ENCODE results near the gene MKX.
A peak's percentile ranks its signal among the peaks of the same experiment; 100 is the strongest.

MKX gene

DNA sequence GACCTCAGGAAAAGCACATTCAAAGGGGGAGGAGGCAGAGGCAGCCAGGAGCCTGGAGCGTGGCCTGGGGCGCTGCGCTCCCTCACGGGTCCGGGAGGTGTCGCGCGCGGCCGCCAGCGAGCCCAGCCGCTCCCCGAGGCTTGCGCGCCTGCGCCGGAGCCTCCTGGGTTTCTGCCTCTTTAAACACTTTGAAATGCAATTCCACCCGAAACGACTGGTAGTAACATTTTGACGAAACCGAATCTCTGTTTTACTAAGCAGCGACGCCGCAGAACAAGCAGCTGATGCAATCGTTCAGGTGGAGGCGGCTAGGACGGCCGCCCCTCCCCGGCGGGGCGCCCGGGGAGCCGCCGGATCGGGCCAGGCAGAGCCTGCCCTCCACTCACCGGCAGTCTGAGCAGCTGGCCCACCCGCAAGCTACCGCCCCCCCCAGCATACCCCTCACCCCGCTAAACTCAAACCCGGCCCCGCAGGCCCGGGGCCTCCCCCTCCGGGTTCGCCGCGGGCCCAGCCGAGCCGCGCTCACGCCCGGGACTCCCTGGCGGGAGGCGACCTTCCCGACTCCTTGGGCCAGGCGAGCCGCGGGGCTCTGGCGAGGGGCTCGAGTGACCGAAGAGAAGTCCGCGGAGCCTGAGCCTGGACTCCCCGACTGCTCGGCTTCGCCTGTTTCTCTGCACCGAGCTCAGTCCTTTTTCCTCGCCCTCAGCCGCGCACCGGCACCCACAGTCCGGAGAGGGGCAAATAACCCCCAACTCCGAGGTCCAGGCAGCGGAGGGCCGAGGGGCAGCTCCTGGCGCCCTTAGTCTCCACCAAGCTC lies 3.2 kb downstream of the MKX start:
- peak; percentile 39 for DNase-seq

DNA sequence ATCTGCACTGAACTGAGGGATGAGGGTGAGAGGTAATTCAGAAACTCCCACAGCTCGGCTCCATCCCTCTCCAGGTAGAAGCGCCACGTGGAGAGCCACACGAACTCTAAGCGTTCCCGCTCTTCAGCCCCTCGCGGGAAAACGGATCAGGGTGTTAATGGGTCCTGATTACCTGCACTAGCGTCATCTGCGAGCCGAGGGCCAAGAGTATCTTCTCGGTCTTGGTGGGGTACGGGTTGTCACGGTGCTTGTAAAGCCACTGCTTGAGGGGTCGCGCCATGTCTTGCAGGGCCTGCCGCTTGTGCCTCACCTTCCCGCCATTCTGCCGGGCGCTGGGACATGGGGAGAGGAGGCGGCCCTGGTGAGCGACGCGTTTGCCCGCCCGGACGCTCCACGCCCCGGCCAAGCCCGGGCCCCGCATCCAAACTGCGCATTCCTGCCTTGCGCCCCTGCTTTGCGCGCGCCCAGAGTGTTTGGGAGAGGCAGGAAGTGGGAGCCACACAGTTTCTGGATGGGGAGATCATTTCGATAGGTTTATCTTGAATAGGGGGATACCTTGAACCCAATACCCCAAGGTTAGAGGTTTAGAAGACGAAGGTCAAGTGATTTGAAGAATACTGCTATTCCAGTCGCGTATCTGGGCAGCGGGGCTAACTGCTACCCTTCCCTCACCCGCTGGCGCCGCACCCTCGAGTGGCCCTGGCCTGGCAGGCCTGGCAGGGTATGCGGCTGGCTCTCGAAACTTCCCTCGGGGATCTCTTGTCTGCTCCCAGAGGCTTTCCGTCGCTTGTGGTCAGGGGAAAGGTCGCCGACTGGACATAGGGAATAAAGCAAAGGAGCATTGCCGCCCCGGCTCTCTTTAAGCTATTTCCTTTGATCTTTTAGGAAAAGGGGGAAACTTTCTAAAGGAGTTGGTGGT lies 4.2 kb downstream of the MKX start:
- DNase-seq = no peak

DNA sequence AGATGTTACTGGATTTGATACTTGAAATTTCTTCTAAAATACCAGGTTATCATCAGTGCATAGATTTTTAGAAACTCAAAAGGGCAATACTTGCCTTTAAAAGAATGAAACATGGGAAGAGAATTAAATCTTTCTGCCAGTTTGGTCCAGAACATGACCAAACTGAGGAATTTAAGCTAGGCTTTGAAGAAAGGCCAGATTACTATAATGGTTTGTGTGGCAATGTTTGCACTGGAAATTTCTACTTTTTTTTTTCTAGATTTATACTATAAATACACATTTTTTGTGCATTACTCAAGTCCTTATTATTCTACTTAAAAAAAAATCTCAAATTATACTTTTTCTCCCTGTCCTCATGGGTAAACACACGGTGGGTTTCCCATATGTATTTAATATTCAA lies 9.2 kb downstream of the MKX start:
- DNase-seq = no peak

DNA sequence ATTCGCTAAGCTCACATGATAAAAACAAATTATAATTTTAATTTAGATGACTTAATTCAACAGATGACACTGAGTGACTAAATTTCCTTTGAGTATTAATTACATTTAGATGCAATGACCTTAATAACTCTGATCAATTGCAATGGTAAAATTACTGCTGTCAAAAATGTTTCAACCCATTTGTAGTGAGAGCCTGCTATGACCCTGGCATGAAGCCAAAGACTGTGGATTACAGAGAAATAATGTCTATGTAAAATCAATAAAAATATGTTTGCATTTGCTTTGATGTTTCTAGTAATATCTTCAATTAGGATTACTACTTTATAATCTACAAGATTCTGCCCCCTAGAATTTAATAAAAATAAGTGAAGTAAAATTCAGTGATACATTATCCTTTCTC lies 15.6 kb downstream of the MKX start:
- DNase-seq = no peak

DNA sequence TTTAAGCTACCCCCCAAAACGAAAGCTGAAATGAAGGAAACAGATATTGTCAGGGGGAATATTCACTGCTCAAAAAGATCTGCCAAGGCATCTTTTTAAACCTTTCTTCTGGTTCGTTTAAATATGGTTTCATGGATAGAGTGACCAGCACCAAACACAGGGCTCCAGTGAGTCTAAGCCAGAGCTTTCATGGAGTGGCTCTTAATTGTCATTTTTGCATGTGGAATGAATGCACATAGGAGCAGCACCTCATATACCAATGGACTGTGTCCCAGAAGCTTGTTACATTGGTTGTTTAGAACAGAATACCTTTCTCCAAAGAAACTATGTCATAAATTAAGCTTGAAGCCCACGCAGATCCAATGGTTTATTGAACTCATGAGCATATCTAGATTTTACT lies 17.3 kb downstream of the MKX start:
- no peak for DNase-seq

DNA sequence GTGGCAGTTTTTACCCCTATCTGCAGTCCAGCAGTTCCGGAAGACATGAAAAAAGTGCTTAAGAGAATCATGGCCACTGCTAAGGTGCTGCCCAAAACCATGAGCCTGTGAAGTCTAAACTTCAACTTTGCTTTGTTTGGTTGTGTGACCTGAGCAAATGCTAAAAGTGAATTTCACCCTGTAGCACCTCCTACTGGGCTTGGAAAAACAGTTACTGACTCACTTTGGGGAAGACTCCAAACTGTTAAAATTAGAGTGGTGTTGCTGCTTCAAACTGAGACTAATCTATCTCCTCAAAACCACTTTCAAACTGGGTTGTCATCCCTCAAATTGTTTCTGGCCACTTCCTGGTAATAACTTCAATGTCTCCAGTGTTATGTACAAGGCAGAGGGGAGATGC lies 21.3 kb downstream of the MKX start:
- DNase-seq = no peak

DNA sequence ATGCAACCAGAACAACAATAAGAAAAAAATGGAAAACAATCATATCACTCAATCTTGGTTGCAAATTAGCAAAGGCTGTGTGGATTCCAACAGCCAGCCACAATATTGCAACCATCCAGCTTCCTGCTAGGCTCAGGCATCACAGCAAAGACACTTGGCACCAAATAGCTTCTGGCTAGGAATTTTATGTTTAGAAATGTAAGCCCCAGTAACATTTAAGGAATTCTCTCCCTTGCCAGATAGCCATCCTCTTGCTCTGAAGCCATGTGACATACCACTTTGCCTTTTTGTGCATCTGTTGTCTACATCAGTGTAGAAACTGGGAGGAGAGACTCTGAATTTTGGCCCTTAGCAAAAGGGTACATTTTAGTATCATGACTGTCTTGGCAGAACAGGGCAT lies 22.2 kb downstream of the MKX start:
- DNase-seq = no peak

DNA sequence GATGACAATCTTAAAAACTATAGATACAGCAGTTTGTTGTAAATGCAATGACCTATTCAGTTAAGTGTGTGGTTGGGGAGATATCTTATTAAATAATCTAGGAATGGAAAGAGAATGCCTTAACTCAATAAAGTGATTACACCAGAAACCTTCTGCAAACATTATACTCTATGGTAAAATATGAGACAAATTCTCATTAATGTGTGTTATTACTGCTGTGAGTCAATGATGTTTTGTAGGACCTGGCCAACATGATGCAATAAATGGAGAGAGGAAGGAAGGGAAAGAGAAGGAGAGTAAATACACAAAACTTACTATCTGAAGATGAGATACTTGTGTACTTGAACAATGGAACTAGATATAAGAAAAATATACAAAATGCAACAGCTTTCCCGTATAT lies 25.1 kb downstream of the MKX start:
- DNase-seq = no peak

DNA sequence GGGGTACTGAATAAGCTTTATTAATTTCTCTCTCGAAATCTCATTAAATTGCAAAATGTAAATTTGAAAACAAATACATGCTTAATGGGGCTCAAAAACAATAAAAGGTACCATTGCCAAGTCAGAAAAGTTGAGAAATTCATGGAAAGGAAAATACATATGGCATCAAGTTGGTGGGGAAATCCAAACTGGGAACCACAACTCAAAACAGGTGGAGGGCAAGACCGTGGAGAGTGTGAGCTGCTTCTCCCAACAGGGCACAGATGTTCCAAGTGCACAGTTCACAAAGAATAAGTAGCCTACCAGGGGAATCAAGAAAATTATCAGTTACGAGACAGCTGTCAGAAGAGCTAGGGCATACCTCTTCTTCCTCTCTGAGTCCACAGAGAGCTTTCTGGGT lies 26.6 kb downstream of the MKX start:
- DNase-seq = no peak

DNA sequence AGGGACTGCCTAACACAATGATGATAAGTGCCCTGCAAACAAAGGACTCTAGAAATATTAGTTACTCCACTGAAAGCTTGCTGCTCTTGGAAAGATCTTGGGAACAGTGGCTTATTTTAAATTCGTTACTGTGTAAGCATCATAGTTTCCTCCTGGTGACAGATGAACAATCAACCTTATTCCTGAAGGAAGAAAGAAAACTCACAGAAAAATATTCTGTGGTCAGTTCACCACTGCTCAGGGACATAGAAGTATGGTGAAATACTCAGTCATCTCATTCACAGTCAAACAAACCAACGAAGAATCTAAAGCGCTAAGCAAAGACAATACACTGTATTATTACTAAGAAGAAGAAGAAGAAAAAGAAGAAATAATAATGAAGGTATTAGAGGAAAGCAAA lies 27.8 kb downstream of the MKX start:
- DNase-seq = no peak

DNA sequence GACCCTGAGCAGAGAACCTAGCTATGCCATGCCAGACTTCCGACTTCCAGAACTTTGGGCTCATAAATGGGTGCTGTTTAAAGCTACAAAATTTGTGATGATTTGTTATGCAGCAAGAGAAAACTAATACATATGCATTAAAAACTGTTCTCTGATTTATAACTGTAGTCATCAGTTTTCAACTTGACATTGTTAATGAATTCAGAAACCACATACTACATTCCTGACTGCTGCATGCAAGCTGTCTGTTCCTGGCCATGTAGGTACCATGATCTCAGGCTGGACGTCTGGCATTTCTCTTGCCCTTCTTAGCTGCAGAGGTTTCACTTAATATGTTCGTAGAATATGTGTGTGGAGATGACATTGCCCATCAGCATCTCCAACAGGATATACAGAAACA lies 28.4 kb downstream of the MKX start:
- DNase-seq = no peak

DNA sequence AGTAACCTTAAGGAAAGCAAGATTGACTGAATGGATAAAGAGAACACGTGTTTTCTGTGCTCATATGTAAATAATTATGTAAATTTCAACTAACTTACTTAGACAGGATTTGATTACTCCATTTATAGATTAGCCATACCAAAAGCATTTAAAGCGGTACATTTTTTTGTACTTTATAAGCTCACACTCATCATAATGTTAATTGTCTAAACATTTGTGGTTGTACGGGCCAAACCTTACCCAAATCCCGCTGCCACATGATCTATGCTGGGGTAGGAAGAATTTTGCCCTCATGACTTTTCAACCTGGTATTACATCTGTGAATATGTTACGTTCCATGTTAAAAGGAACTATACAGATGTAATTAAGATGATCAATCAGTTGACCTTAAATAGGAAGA lies 29.1 kb downstream of the MKX start:
- no peak for DNase-seq

DNA sequence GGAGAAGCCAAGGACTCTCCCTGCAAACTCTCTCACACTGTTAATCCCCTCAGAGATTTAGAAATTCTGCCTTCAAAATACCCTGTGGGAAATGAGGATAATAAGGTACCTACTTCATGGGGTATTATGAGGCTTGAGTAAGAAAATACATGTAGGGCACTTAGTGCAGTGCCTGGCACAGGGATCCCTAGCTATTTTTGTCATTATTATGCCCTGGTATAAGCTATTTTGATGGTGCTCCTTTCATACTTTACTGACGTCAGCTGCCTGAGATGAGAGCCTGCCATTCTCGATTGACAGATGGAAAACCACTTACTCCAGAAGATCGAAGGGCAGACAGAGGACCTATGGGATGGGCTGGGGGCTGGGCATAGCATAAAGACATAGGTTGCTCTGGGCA lies 30.1 kb downstream of the MKX start:
- no peak for DNase-seq

DNA sequence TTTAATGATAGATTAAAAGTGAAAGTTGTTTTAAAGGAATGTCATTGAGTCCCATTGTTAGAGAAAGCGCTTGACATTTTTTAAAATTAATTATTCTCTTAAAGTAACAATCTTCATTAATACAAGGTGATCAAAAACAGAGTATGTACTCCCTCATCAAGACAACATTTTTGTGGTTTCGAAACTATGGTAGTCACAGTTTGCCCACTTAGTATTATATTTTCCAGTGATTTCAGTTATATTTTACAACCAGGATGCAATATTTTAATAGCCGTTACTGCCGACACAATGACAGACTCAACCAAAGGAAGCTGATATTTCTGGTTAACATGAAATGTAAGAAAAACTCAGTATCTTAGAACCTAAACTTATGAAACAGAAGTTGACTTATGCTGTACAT lies 31.3 kb downstream of the MKX start:
- no peak for DNase-seq

DNA sequence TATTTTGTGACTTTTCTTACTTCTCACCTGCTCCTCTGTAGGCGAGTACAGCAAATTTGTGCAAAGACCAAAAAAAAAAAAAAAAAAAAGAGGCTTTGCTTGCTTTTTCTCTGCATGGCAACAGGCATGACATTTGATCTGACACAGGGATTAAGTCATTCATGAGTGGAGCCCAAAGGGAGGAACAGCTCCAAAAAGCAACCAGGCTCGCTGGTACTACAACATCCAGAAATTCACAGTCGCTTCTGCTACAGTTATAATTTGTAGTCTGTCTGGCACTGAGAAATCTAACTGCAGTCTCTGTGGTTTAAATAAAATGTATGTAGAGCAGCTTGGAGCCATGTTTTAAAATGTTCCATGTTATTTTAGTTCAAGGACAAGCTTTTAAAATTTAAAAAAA lies 31.7 kb downstream of the MKX start:
- DNase-seq = no peak

DNA sequence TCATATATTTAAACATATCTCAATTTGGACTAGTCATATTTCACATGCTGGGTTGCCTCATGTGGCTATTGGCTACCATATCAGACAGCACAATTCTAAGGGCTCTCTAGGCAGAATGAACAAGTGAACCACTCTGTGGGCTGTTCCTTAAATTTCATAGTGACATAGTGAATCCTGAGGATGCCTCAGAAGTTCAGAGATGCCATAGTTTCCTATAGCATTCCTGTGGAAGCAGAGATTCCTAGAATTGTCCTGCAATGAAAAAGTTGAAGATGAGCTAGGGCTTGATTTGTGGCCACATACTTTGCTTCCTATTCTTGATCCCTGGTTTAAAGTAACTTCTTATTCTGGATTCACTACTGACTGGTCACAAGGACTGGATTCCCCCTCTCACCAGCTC lies 35.6 kb downstream of the MKX start:
- no peak for DNase-seq

DNA sequence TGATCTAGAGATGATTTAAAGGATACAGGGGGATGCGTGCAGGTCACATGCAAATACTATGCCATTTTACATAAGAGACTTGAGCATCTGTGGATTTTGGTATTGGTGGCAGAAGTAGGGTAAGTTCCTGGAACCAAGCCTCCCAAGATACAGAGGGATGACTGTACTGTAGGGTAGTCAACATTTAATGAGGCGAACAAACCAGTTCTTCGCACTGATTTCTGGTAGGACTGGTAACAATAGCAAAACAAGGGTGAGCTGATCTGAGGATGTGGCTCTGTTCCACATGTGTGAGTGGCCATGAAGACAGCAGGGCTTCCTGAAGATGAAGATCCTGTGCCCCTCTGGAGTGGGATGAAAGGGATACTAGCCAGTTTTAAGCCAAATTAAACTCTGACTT lies 36.3 kb downstream of the MKX start:
- no peak for DNase-seq

DNA sequence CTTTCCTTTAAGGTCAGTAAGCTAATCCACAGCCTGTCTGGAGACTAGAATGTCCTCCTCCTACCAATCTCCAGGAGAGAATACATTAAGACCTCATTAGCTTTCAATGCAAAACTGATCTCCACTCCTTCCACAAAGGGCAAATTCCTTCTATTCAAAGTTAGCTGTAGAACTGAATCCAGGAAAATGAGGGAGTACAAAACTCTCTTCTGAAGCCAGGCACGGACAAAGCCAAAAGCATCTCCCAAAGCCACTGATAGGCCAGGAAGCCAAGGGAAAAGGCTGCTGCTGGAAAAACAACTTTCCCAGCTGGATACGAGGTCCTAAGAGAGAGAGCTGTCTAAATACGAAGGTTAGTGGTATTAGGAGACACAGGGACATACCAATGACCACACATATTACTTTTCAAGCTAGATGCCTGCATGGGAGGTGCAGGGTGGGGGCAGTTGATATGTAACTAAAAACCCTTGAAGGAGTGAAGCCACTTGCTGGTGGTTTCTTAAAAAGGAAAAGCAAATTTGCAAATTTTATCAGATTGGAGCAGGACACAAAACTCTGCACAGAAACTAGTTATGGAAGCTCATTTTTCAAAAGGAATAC lies 43.6 kb downstream of the MKX start:
- no peak for DNase-seq

DNA sequence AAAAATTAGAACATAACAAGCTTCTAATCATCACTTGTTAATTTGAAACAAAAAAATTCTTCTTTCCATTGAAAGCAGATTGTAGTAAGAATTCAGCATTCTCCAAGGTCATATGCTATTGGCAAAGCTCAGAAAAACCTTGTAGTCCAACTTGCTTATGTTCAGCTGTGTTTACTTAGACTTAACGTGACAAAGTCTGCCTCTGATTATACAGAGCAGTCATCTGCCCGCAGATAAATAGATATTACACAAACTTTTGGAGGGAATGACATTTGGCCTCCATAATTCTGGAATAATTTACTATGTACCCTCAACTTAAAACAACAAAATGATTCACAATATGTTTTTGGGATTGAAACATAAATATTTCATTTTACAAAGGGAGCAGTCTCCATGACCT lies 45.8 kb downstream of the MKX start:
- DNase-seq = no peak

DNA sequence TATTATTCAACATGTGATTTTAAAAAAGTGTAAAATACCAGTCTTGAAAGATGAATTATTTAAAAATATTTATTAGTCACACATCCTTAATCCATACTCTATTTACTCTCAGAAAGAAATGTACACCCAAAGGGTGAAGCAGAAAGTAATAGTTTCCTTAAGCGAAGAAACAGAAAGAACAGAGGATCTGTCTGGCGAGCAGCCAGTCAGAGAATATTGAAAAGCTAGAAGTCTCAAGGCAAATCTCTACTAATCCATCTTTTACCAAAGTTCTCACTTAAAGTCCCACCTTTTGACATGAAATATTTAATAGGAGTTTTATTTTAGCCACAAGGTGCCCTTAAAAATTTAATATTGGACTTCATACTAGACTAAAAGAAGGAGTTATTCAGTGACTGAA lies 46.7 kb downstream of the MKX start:
- DNase-seq = no peak

DNA sequence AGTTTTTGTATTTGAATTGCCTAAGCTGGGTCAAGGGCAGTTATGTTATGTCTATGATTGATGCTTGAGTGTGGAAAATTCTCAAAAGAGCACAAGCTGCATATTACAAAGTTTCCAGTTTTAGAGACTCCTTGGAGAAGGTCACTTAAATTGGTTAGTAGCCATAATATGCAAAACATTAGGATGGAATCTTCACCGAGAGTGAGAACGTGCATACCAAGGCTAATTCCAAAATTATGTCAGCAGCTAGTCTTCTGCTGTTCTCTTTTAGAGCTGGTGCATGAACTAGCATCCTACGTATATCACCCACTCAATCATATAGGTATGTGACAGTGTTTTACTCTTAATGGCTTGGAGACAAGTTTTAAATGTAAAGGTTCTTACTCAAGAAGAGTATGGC lies 49.2 kb downstream of the MKX start:
- DNase-seq = no peak

DNA sequence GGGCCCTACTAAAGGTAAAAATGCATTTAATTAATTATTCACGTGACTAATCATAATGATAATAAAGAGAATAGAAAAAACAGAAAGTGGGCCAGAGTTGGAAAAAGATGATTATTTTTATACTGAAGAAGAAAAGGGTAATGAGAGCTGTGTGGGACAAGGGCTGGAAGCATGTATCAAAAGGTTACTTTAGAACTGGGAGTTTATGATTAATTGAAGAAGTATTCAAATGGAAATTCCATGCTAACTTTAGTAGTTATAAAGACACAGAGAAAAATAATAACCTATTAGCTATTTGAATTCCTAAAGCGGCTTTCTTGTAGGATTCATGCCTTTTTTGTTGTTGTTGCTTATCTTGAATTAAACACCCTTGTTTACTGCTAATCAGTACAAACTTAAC lies 49.9 kb downstream of the MKX start:
- no peak for DNase-seq

DNA sequence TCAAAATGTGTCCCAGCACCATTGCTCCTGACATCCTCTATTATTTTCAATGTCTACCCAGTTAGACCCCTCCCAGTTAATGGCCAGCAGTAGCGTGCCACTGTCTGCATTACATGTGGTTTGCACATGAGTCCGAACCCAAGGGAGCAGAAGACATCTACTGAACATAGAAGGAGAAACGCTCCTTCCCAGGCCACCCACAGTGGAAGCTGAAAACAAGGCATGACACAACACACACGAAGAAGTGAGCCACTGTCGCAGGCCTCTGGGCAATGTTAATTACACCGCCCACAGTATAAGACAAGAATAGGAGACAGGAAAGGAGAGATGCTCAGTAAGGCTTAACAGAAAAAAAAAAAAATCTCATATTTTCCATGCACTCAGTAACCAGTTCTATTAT lies 50.5 kb downstream of the MKX start:
- DNase-seq = no peak

DNA sequence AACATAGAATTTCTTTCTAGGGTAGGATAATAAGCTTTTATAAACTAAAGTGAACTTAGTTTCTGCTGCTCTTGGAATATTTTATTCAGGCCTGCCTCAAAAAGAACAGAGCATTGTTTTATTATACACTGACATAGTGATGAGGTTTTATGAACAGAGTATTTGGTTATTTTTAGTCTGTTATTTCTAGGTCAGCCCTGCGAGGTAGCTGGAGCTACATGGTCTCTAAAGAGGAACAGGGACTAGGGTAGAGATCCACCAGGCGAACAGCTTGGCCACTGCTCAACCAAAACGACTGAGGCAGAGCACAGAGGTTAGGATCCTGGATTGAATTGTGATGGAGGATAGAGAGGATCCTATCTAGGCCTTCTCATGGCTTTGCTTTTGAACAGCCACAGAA lies 53.0 kb downstream of the MKX start:
- DNase-seq = no peak
